NOMO-1 (cell line): ENCODE data around the gene TIMP4.

Experiments
- DNase-seq, 2 experiments: peaks; one replicate each; lab custom pipeline; 2025; ENCODE audit not compliant: unreplicated experiment in 2 of 2; lab: John Stamatoyannopoulos, UW

Gene TIMP4

DNA sequence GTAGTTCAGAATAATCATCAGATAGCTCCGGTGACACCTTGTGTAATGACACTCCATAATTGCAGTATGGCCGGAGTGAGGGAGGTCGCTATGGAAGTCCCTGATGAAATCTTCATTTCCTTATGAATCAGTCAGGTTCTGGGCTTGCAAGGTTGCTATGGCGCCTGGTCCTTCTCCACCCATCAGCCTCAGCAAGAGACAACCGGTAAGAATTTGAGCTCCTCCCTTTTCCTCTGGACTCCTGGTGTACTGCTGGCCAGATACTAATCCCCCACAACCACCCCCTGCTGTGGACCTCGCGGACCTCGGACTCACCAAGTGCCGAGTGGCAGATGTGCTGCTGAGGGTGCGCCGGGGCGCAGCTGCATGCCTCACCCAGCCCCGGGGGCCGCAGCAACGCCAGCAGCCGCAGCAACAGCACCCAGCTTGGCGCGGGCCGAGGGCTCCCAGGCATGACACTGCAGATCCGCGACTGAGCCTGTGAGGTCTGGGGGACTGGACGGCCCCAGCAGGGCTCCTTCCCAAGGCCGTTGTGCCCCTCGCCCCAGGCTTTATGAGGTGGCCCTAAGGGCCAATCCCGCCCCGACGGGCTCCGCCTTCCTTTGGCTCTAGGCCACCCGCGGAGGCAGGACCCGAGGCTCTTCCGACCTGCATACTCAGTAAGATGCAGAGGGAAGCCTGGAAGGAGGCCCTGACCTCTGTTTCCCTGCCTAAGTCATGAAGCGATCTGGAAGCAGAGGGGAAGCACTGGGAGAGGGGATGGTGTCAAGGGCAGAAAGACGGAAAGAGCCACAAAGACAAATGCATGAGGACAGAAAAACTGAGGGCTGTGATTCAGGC, at the start of gene TIMP4:
Gene TIMP4, minus strand, starts transcription at position 526 of the 840 bp plus-strand sequence. Its CDS starts 72 bp downstream, at position 454.
- DNase-seq = no peak

DNA sequence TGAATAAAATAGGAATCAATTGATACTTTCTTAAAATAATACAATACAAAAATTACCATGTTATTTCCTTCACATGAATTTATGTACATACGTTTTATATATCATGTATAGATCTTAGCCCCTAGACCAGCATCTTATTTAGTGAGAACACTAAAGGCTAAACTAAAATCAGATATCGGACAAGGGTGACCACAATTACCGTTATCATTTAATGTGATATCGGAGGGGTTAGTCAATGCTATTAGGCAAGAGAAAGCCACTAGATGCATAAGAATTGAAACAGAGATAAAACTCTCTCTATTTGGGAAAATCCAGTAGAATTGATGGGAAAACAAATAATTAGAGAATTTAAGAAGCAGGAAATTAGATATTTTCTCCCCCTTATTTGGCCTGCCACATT, 46.5 kb upstream of the TIMP4 start:
- DNase-seq = no peak

DNA sequence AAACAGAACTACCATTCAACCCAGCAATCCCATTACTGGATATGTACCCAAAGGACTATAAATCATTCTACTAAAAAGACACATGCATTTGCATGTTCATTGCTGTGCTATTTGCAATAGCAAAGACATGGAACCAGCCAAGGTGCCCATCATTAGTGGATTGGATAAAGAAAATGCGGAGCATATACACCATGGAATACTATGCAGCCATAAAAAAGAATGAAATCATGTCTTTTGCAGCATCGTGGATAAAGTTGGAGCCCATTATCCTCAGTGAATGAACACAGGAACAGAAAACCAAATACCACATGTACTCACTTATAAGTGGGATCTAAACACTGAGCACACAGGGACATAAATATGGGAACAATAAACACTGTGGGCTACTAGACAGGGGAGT, 43.1 kb upstream of the TIMP4 start:
- no peak for DNase-seq

- peak in 1 of 2 experiments; percentile 40 for DNase-seq
Measured at GRCh38 chr3:12198301-12198700, 39.6 kb upstream of the TIMP4 start.

- DNase-seq = no peak
Measured at GRCh38 chr3:12197475-12197874, 38.8 kb upstream of the TIMP4 start.

DNA sequence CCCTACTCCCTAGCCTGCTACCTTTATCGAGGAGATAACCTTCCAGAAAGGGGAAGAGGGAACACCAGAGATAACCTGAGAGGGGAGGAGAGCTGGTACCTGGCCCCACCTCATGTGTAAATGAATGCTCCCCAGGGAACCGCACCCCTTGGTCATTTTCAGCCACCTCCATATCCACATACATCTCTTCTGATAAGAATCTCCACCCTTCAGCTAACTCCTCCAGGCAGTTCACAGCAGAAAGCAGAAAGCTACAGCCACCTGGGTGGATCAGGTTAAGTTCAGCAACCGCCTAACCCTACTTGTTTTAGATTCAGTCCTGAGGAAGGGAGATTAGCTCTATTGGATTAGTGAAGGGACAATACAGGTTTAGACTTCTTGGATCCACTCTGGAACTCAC, 38.0 kb upstream of the TIMP4 start:
- no peak for DNase-seq

GRCh38 chr3:12195231-12195630, 36.5 kb upstream of the TIMP4 start:
- no peak for DNase-seq

DNA sequence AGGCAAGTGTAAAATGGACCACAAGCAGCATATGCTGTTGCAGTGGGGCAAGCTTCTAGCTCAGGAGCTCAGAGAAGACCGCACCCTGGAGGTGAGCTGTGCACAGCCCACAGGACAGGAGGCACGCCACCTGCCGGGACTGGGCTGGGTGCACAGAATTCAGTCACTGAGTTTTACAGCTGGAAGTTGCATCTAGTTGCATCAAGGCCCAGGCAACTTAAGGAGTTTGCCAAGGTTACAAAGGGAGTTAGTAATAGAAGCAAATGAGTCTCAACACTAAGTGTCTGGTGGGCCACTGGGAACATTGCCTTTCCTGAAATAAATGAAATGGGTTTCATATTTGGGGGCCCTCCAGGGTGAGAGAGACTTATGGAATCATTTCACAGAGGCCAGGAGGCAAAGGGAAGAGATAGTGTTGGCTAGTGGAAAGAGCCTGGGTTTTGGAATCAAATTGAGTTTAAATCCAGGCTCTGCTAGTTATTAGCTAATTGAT, 36.0 kb upstream of the TIMP4 start:
- DNase-seq = peak; percentile 27 to 58

DNA sequence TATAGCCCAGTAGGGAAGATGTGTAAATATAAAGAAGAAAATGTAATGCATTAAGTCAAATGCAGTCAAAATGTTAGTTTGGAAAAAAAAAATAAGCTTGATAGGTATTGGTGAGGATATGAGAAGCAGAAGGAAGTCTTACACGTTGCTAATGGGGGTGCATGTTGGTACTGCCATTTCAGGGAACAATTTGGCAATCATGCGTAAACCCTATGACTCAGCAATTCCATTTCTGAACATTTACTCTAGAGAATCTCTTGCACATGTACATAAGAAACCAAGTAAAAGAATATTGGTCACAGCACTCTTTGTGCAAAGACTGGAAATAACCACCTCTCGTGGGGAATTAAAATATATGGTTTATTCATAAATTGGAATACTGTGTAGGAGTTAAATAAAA, 35.5 kb upstream of the TIMP4 start:
- peak; percentile 48 to 94 for DNase-seq

DNA sequence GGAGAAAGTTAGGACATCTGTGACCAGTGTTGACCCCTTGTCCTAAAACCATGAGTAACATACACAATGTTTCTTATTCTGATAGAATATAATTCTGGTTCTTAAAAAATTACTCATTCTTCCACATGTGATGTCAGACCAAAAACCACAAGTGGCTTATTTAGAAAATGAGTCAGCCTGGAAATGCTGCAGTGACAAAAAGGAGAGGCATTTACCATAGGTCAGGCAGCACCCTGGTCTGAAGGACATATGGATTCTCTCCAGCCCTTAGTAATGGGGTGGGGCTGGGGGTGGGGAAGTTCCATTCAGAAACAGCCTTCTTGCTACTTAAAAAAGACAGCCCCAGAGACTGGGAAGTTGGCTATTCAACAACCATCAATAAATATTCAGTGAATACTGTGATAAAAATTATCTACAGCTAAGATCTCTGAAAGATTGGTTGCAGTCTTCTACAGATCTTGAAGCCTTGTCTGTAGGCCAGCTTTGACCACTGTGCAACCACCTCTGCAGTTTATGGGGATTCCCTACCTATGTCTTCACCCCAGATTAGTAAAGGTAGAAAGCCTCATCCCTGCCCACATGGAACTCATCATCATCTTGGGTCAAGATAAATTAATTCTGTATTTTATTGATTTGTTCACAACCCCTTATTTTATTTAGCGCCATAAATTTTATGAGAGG, 34.9 kb upstream of the TIMP4 start:
- peak; percentile 49 to 91 for DNase-seq

DNA sequence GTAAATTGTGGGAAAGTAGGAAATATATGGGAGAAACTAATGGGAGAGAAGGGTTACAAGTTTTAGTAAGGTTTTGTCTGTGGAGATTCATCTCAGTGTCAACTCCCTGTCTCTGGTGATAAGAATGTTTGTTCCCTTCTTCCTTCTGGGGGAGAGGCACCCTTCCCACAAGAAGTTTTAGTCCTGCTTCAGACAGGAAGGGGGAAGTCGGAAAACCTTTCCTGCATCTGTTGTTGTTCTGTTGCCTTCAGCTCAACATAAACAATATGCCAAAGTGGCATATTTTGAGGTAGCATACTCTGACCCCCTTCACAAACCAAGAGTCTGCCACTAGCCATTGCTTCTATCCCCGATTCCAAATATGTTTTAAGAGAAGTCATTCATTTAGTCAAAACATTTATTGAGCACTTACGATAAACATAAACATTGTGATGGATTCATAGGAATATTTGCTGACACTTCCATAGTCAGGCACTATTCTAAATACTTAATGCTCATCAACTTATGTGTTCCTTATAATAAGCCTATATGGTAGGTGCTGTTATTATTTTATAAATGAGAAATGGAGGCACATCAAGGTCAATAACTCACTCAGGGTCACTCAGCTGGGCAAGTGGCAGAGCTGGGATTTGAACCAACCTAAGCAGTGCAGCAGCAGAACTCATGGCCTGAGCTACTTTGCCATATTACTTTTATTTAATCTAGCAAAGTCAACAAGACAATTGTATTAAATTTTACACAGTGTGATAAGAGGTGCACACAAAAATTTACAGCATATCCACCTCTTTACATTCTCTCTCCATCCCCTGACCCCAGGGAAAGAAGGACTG, 34.2 kb upstream of the TIMP4 start:
- DNase-seq = no peak

- DNase-seq = no peak
Measured at GRCh38 chr3:12192173-12192572, 33.5 kb upstream of the TIMP4 start.

- DNase-seq = no peak
Measured at GRCh38 chr3:12191559-12191958, 32.8 kb upstream of the TIMP4 start.

DNA sequence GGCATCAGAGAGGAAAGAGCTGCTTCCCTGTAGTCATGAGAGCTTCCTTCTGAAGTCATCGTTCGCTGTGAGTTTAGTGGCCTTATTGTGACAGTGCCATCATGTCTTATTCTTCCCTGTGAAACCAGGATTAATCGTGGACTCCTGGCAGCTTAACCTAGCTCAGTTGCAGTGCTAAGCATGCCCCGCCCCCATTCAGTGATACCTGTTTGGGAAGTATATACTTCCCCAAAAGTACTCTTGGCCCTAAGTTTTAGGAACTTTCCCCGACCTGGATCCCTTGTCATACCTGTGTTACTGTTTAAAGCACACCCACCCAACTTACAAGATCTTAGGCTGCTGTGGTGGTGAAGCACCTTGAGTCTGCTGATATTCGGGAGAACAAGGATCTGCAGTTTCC, 32.1 kb upstream of the TIMP4 start:
- peak in 1 of 2 experiments; percentile 41 for DNase-seq

DNA sequence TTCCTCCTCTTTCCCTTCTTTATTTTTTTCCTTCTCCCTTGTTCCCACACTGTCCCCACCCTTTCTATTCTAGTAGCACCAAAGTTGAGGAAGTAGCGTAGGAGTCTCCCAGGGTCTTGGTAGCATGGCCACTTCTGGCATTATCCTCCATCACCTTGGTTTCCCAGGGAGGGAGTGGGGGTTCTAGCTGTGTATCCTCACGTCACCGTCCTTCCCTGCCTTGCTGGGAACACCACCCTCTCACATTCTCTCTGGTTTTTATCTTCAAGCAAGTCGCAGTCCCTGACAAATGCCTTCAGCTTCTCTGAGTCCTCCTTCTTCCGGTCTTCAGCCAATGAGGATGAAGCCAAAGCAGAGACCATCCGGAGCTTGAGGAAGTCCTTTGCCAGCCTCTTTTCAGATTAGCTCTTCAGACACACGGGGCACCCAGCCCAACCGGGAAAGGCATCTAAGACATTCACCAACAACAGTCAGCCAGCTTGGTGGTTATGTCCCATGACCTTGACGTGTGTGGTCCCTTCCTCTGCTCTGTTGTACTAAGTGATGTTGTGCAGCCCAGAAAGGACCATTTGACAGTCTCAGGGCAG, 31.6 kb upstream of the TIMP4 start:
- no peak for DNase-seq

- DNase-seq = no peak
Measured at GRCh38 chr3:12188681-12189287, 30.1 kb upstream of the TIMP4 start.

GRCh38 chr3:12188328-12188648, 29.6 kb upstream of the TIMP4 start:
- no peak for DNase-seq

GRCh38 chr3:12187448-12188327, 29.0 kb upstream of the TIMP4 start:
- DNase-seq = peak; percentile 84 to 90

DNA sequence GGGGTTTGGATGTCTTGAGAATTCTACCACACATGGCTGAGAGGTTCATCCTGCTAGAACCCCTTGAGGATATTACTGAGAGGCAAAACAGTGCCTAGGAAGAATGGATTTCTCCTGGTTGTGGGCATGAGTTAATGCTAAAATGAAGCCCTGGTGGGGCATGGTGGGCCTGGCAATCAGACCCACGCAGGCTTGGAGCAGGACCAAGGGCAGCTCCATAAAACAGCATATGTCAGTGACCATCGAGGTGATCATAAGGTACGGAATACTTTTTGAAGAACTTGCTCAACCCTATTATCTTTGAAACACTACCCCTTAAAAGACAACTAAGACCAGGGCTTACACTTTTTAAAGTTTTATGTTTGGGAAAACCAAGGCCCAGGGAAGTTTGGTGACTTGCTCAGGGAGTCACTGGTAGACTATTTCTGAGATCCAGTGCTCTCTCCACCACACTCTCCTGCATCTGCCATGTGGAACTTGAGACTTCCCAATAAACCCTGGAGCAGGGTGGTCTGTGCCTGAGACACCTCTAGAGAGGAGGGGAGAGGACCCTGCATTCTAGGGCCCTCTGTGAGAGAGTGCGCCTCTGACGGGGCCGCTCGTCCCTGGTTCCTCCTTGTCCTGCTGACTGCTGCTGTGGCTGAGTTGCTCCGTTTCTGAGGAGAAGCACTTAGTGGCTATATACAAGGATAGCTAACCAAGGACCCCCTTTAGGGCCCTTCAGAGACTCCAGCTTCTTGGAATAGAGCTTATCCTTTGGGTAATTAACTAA, 28.0 kb upstream of the TIMP4 start:
- DNase-seq = peak in 1 of 2 experiments; percentile 28
